Globus pallidus (tissue), 1 donor: ENCODE measurements around the gene ZNF345.

Experiments used
- DNase-seq: peaks from one replicate; pipeline ENCODE4 v3.0.0-alpha.2; 2015; ENCODE audit warnings: low spot score

Gene ZNF345

DNA sequence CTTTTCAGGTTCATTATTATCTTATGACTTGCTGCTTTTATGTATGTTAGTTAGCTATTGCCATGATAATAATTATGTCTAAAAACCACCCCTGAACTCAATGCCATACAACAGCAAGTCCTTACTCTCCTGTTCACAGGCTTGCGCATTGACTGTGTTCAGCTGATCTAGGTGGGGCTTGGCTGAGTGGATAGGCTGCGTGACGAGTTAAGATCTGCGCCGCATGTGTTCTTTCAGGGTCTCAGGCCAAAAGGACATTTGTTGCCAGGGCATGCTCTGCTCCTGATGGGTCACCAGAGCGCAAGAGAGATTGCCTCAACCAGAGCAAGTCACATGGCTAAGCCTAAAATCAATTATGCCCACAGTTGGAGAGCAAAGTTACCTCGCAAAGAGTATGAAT lies 66.3 kb downstream of the ZNF345 start:
- DNase-seq, result peak; percentile 4

DNA sequence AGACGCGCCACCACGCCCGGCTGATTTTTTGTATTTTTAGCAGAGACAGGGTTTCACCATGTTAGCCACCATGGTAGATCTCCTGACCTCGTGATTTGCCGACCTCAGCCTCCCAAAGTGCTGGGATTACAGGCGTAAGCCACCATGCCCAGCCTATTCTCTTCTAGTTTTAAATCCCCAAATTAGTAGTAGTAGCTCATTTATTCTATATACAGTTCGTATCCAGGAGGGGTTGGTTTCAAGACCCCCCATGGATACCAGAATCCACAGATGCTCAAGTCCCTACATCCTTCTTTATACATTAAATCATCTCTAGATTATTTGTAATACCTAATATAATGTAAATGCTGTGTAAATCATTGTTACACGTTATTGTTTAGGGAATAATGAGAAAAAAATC lies 67.4 kb downstream of the ZNF345 start:
- no peak for DNase-seq
